HEK293 (cell line): Measurements from ENCODE around the gene ADAMTS17.

Source experiments
- ZNF138 ChIP-seq: fragments of 450-650 bp; formaldehyde crosslinking; IDR thresholded peaks from 2 replicates; pipeline ENCODE4 v1.5.1; 2016; ENCODE audit warnings: missing biosample characterization, missing genetic modification characterization, borderline replicate concordance
- TF ChIP-seq, protein P1 (sequence below): fragments of 450-650 bp; formaldehyde crosslinking; IDR thresholded peaks from 2 replicates; pipeline ENCODE4 v1.5.1; 2016; ENCODE audit warnings: missing biosample characterization, missing genetic modification characterization

DNA sequence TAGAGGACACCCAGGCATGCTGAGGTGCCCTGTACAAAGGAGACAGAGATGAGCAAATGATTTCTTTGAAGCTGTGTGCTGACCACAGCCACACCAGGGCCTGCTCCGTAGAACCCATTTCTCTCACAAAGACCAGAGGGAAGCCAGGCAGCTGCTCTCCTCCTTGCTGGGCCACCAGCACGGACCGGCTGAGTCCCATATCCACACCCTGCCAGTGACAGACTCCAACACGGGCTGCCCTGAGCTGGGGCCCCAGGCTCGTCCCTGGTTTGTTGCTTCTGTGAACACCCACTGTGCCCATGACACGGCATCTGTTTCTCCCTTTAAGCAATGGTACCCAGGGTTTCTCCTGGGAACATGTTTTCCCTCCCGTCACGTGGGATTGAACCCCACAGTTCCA, 284.5 kb downstream of the ADAMTS17 start:
- TF ChIP-seq, protein P1, sequence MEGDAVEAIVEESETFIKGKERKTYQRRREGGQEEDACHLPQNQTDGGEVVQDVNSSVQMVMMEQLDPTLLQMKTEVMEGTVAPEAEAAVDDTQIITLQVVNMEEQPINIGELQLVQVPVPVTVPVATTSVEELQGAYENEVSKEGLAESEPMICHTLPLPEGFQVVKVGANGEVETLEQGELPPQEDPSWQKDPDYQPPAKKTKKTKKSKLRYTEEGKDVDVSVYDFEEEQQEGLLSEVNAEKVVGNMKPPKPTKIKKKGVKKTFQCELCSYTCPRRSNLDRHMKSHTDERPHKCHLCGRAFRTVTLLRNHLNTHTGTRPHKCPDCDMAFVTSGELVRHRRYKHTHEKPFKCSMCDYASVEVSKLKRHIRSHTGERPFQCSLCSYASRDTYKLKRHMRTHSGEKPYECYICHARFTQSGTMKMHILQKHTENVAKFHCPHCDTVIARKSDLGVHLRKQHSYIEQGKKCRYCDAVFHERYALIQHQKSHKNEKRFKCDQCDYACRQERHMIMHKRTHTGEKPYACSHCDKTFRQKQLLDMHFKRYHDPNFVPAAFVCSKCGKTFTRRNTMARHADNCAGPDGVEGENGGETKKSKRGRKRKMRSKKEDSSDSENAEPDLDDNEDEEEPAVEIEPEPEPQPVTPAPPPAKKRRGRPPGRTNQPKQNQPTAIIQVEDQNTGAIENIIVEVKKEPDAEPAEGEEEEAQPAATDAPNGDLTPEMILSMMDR (tag by site-specific recombination): no peak
- TF ChIP-seq ZNF138 (tag by site-specific recombination): no peak
